SK-N-SH treated with all-trans-retinoic acid at 6 μM for 48 hours (cell line): ENCODE results near the gene ARHGAP26.

Experiments
- BACH2 ChIP-seq: fragments of 250-450 bp; sonication (Bioruptor Pico); IDR thresholded peaks from 2 replicates; pipeline ENCODE4 v1.9.0; 2021; ENCODE audit warnings: mild to moderate bottlenecking, borderline replicate concordance
- GLIS3 ChIP-seq: fragments of 250-450 bp; sonication (Bioruptor Pico); IDR thresholded peaks from 2 replicates; pipeline ENCODE4 v1.5.0; 2020; ENCODE audit warnings: mild to moderate bottlenecking, moderate library complexity
- ISL1 ChIP-seq: fragments of 250-450 bp; sonication (Bioruptor Pico); IDR thresholded peaks from 2 replicates; pipeline ENCODE4 v2.1.2; 2022; ENCODE audit warnings: mild to moderate bottlenecking, moderate library complexity
- TSHZ2 ChIP-seq: fragments of 250-450 bp; sonication (Bioruptor Pico); IDR thresholded peaks from 2 replicates; pipeline ENCODE4 v1.5.0; 2020; ENCODE audit warnings: mild to moderate bottlenecking, moderate library complexity
- ZC3H10 ChIP-seq: fragments of 250-450 bp; sonication (Bioruptor Pico); IDR thresholded peaks from 2 replicates; pipeline ENCODE4 v1.5.1; 2021; ENCODE audit warnings: mild to moderate bottlenecking, moderate library complexity

DNA sequence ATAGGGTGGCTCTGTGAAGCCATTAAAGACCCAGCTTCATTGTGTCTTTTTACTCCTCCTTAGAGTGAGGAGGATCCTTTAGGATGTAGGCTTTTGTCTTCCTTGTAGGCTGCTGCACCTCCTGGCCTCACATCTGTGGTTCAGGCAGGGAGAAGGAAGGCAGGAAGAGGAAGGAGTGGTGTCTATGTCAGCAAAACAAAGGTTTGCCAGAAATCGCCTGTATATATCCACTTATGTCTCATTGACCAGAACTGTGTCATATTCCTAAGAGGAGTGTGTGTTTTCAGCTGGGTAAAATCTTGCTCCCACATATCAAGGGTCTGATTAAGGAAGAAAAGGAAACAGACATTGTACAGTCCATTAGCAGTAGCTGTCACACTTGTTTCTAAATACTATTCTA, 213.8 kb downstream of the ARHGAP26 start:
- TF ChIP-seq TSHZ2 (no peak), ZC3H10 (no peak), BACH2 (CRISPR knock-in tag) (no peak), GLIS3 (no peak), ISL1 (CRISPR knock-in tag) (no peak)
